ENCODE measurements around the gene SLC9A2.

SLC9A2 gene, protein sequence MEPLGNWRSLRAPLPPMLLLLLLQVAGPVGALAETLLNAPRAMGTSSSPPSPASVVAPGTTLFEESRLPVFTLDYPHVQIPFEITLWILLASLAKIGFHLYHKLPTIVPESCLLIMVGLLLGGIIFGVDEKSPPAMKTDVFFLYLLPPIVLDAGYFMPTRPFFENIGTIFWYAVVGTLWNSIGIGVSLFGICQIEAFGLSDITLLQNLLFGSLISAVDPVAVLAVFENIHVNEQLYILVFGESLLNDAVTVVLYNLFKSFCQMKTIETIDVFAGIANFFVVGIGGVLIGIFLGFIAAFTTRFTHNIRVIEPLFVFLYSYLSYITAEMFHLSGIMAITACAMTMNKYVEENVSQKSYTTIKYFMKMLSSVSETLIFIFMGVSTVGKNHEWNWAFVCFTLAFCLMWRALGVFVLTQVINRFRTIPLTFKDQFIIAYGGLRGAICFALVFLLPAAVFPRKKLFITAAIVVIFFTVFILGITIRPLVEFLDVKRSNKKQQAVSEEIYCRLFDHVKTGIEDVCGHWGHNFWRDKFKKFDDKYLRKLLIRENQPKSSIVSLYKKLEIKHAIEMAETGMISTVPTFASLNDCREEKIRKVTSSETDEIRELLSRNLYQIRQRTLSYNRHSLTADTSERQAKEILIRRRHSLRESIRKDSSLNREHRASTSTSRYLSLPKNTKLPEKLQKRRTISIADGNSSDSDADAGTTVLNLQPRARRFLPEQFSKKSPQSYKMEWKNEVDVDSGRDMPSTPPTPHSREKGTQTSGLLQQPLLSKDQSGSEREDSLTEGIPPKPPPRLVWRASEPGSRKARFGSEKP

DNA sequence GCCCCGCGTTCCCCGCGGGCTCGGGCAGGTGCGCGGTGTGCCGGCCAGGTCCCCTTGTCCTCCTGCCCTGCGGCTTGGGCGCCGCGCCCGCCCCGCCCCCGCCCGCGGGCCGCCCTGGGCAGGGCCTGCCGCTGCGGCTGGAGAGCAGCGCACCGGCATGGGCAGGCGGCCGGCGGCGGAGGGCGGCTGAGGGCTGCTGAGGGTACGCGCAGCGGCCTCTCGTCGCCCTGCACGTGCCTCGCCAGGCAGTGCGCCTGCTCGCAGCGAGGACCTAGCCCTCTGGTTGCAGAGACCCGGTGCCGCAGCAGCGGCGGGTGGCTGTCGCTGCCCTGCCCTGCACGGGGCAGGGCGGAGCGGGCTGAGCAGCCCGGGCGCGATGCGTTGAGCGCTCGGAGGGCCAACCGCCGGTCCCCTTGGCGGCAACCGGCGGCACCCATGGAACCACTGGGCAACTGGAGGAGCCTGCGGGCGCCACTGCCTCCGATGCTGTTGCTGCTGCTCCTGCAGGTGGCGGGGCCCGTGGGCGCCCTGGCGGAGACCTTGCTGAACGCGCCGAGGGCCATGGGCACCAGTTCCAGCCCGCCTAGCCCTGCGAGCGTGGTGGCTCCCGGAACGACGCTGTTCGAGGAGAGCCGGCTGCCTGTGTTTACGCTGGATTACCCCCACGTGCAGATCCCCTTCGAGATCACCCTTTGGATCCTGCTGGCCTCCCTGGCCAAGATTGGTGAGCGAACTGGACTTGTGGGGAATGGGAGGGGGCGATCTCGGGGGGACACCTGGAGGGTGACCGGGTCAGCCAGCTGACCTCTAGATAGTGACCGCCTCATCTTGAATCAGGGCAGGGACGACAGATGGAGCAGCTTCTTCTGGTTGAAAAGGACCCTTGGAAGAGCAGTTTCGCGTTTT is at the start of gene SLC9A2:
SLC9A2 (plus strand) TSS at position 140 of the 906 bp plus-strand sequence; CDS start at position 436, 296 bp downstream.
- no peak for DNase-seq

DNA sequence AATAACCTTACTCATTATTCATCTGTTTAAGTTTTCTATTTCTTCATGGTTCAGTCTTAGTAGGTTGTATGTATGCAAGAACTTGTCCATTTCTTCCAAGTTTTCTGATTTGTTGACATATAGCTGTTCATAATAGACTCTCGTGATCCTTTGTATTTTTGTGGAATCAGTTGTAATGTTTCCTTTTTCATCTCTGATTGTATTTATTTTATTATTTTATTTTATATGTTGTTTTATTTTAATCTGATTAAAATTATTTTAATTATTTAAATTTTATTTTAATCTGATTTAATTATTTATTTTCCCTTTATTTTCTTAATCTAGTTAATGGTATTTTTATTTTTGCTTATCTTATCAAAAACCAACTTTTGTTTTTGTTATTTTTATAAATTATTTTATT is 43.5 kb upstream of the SLC9A2 start:
- no peak for DNase-seq

DNA sequence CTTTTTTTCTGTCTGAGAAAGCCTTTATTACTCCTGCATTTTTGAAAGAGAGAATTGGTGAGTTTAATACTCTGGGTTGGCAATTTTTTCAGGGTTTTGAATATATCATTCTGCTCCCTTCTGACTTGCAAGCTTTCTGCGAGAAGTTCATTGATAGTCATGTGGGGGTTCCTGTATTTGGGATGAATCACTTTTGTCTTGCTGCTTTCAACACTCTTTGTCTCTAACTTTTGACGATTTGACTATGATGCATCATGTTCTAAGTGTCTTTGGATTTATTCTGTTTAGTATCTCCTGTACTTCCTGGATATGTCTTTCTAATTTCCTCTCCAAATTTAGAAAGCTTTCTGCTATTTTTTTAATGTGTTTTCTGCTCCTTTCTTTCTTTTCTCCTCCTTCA is 41.0 kb upstream of the SLC9A2 start:
- no peak for DNase-seq

DNA sequence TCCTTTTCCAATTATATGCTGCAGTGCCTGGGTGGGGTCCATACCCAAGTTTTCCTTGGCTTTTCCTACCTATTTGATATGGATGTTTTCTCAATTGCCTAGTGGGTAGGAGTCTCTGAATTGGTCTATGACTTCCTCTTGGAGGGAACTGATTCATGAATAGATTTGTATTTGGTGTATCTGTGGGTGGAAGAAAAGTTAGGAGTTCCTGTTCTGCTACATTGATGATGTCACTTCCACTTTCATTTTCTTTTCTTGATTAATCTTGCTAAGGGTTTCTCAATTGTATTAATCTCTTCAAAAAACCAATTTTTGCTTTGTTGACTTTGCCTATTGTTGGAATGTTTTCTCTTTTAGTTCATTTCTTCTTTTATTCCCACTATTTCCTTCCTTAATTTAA is 37.4 kb upstream of the SLC9A2 start:
- DNase-seq = peak in 1 of 2 donors; percentile 31

DNA sequence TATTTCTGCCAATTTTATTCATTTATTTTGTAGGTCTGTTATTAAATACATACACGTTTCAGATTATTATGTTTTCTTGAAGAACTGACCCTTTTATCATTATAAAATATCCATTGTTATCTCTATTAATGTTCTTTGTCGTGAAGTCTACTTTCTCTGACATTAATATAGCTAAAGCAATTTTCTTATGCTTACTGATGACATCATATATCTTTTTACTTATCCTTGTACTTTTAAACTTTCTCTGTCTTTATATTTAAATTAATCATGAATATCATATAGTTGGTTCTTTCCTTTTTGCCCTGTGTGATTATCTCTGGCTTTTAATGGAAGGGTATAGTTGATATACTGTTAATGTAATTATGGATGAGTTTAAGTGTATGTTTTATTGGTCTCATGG is 36.5 kb upstream of the SLC9A2 start:
- no peak for DNase-seq

DNA sequence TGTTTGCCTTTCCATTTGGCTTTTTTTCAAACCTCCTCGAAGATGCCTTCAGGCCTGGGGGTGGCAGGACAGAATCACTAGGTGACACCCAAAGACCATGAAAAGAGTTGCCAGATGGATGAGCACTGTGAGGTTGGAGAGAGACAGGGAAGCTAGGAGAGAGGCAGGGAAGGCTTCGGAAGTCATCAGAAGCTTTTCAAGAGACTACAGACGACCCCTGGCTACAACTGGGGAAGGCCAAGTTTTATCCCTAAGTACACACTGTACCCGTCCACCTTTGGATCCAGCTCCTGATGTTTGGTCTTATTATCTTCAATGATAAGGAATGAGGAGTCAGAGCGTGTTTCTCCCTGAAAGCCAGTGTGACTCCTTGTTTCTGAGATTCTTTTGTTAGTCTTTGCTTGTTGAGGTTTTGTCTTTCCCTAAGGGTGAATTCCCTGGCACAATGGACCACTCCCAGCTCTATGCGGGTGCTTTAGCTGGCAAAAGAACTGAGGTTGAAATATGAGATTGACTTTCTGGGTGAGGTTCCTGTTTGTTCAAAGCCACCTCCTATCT is 33.4 kb upstream of the SLC9A2 start:
- DNase-seq = no peak

DNA sequence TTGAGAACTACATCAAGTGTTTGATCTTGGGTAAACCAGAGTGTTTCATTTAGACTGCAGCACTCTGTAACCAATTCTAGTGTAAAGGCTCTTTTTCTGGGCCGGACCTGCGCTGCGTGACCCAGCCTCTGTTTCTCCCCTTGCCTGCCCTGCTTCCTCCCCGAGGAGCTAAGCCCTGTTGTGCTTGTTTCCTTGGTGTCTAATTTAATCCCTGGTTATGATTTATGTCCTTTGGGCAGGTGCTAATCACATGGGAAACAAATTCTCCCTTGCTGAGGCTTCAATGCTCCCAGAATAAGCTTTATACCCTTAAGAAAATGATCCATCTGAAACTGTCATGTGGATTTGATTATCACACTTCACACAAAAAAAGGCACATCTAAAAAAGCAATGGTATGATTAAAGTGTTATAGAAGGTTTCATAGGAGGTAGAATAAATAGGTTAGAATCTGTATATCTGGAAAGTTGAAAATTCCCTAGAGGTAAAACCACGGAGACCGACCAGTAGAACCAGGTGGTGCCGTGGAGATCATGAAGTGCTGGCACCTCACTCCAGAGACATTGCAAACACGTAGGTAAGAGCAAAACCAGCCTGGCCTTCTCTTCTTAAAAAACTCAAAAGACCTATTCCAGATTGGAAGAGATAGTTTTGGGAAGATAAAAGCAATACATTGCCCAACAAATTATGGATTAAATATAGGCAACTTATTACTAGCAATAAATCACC is 31.0 kb upstream of the SLC9A2 start:
- DNase-seq = no peak

DNA sequence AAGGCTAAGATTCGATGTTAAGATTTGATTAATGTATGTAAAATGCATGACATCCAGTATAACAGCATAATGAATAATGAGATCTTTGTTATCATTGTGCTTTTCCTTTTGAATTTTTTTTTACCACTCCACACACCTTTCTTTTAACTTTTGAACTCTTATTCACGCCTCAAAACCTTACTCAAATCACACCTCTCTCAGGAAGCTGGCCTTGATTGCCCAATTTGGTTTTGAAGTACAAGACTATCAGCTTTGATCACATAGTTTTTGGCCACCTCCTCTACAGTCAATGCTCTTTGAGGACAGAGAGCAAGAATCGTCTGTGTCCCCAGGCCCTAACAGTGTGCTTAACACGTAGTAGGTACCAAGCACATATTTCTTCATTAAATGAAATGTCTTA is 29.9 kb upstream of the SLC9A2 start:
- no peak for DNase-seq

DNA sequence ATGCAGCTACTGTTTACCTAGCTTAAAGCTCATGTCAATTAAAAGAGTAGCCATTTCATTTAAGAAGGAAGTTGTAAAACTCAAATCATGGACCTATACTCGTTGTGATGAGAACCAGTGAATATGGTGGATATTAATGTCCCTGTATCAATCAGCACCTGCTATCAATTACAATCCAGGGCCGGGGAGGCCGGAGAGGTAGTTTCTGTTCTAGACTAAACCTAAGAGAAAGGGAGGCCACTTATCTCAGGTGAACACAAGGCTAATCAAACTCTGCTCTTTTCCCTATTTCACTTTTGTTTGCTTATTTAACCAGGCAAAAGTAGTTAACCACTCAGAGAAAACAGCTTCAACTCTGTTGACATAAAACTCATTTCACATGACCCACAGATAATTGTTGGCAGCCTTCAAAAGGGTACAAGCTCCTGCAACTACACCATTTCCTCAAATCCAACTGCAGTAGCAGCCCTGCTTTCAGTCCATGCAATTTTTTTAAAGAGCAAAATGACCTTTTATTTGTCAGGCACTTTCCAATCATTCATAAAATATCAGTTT is 27.8 kb upstream of the SLC9A2 start:
- DNase-seq = no peak

DNA sequence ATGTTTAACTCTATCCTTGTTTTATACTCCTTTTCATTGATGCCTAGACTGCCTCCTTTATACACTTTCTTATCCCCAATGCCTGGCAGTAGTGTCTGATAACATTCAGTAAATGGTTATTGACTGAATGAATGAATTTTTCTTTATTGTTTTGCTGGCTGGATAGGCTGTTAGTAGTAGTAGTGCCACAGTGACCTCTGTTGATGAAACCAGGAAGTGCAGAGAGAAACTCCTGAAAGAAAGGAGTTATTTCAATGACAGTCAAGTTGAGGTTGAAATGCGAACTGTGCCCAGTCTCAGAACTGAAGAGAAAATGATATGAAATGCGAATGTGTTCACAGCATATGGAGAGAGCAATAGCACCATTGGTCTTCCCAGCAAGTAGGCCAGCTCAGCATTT is 26.8 kb upstream of the SLC9A2 start:
- no peak for DNase-seq

DNA sequence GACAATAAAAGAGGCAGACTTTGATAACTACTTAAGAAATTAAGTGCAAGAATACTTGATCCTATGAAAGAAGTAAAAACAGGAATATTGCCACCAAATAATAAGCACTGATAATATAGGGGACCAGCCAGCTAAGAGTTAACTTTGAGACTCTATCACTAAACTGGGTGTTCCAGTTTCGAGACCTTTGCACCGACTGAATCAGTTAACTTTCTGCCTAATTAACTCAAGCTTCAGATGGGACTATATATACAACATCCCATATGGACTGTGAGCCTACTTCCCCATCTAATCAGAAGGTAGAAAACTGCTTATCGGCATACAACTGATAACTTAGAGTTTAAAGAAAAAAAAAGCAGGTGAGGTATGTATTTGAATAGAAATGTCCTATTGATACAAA is 25.8 kb upstream of the SLC9A2 start:
- no peak for DNase-seq

DNA sequence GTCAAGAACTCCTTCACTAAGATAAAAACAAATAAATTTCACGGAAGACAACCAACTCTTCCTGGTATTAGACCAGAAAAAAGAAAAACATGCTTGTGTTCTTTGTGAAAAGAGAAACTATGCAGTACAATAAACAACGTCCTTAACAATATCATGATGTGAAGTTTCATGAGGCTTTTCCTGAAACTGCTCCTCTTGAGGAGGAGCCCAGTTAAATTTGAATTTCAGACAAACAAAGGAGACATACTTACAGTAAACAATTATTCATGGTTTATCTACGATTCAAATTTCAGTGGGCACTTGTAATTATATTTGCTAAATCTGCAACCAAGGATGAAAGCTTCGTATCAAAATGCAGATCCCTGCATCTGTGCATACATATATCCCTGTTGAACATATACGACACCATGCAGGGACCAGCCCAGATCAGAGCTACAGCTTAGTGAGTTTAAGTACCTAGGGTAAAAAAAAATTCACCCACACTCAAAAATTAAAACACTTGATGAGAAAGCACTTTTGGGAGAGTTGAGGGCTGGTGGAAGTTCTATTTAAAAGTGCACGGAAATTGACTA is 24.8 kb upstream of the SLC9A2 start:
- DNase-seq = no peak

DNA sequence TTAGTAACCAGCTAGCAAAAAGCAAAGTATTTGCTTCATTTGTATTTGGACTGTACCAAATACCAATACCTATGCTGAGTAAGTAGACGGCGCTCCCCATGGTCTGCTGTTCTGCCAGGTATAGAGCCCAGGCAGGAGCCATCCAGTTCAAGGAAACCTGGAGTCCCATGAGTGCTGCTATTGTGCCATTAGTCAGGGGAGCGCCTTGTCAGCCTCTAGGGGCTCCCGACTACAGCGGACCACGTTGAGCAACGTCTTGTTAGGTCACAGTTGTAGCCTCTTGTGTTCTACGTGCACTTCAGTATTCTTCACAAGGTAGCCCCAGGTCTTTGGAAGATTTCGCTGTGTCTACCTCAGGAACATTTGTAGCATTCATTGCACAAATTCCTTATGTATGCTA is 21.6 kb upstream of the SLC9A2 start:
- no peak for DNase-seq

DNA sequence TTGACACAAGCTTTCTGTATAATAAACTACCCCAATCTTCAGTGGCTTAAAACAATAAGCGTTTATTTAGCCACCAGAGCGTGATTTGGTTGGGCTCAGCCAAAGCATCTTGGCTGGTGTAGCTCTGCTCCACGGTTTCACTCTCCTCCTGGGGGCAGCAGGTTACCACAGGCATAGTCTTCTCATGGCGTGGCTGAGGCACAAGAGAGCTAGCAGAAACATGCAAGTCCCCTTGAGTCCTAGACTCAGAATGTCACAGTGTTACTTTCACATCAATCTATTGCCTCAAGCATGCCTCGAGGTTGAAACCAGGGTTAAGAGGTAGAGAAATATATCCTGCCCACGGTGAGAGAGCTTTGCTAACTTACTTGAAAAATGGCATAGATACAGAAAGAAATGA is 19.9 kb upstream of the SLC9A2 start:
- DNase-seq = no peak

DNA sequence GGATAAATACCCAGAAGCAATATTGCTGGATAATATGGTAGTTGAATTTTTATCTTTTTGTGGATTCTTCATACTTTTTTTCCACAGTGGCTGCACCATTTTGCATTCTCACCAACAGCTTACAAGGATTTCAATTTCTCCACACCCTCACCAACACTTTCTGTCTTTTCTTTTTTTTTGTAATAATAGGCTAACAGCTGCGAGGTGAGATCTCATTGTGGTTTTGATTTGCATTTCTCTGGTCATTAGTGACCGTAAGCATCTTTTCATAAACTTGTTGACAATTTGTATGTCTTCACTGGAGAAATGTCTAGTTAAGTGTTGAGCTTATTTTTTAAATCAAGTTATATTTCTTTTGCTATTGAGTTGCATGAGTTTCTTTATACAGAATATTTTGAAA is 17.6 kb upstream of the SLC9A2 start:
- DNase-seq = no peak

DNA sequence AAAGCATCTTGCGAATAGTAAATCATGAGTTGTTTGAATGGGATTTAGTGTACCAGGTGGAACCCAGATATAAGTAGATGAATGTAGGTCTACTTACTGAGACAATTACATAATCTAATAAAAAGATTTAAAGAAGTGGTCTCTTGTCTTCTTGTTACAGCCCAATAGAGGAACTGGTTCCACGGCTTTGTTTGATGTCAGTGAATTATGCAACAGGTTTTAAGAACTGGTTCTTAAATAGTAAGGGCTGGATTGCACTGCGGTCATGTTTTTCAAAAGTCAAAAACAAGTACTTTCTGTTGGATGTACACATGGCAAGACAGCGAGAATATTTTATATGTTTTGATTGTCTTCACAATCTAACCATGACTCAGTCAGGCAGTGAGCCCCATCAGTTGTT is 15.4 kb upstream of the SLC9A2 start:
- no peak for DNase-seq

DNA sequence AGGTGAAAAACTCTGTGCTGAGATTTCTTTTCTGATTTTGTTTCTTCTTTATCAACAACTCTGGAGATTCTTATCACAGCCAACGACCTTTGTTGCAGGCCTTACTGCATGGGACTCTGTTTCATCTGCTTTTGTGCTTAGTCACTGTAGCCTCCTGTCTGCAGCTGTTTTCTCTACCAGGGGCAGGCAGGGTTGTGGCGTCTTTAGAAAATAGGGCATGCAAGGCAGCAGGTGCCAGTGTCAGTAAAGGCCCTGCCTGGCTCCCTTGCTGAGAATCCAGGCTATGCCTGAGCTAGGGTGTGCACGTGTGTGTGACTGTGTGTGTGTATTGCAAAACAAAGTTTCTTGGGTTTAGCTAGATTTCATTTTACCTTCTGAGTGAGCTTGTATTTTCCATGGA is 14.6 kb upstream of the SLC9A2 start:
- no peak for DNase-seq

DNA sequence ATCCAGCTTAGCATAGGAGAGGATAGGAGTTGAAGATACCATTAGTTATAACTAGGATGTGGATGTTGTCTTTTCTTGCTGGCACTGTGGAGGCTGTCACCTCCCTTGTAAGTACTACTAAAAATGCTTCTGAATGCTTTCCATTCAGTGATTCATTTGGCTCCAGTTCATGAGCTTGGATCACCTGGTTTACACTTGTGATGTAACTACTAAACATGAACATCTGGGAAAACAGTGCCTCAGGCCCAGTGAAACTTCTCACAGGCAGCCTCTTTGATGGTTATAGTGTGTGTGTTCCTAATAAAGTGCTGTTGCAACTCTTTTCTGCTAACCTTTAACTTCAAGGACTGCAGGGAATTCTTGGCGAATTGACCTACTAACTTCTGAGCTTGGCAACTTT is 13.0 kb upstream of the SLC9A2 start:
- DNase-seq = no peak

DNA sequence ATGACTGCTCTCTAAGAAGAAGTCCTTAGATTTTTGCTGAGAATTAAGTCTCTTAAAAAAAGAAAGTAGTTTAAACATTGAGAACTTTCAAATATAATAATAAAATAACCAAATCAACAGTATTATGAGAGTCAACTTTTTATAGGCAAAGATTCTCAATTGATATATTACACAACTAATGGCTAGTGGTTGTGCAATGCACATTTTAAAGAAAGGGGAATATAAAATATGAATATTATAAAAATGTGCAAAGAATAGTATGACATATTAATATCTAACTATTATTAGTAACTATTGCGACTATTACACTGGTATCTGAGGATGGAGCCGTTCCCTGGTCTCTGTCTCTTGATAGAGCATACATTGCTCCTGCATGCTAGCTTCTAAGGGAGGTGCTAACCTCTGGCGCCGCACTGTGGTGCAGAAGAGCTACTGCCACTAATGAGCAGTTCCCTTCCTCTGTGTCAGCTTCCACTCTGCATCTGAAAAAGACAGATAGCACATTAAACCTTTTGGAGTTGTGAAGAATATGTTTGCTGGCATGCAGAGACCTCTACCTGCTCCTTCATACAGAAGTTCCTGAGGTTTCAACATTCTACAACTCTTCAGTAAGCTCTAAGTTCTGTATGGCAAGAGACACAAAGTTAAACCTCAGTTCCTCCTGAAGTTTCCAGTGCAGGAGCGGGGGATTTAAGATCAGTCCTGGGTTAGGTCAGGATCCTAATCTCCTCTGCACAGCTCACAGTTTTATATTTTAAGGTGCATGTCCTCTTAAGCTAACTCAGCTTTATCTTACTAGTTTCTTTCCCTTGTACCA is 3.5 kb upstream of the SLC9A2 start:
- no peak for DNase-seq
